BJ (cell line): ENCODE results near the gene FAM174B. TPM values are rescaled to one million over a fixed set of nuclear protein-coding genes. Genes with fewer than 3 reads are reported as not detected.

Experiments used
- CTCF ChIA-PET: fragments of 350-600 bp; formaldehyde crosslinking; extraction: SDS; loops from one replicate; lab custom pipeline; 2021; ENCODE audit warnings: antibody characterized with exemption, inconsistent platforms; lab: Yijun Ruan, JAX
- POLR2A ChIA-PET: fragments of 300-600 bp; sonication (Branson Sonifier 250); formaldehyde crosslinking; extraction: SDS; loops from one replicate; lab custom pipeline; 2021; ENCODE audit warnings: antibody characterized with exemption; lab: Charles Lee
- DNase-seq: peaks from one replicate; pipeline ENCODE4 v3.0.0-alpha.2; 2011; ENCODE audit warnings: low read depth
- H3K27me3 ChIP-seq: 2 replicates; pipeline ENCODE4 v1.6.0; 2011; ENCODE audit warnings: low read length; ENCODE audit not compliant: control insufficient read depth, insufficient read depth
- H3K36me3 ChIP-seq: 2 replicates; pipeline ENCODE4 v1.5.1; 2011; ENCODE audit warnings: low read length; ENCODE audit not compliant: control insufficient read depth, insufficient read depth
- H3K4me3 ChIP-seq: 2 replicates; pipeline ENCODE4 v1.5.1; 2011; ENCODE audit warnings: low read depth, mild to moderate bottlenecking, control low read depth, low read length
- CTCF ChIP-seq: IDR thresholded peaks from 2 replicates; pipeline ENCODE4 v1.5.1; 2011; ENCODE audit warnings: low read depth, mild to moderate bottlenecking, control low read depth, inconsistent platforms, low read length, moderate library complexity; ENCODE audit not compliant: insufficient read depth
- polyA plus RNA-seq: library from polyadenylated mRNA; depleted of rRNA; stranded (reverse); fragments of >200 nt; gene quantifications from 2 replicates; pipeline ENCODE4 v1.2.3, GENCODE V29; 2011

The FAM174B gene
- polyA plus RNA-seq, 1 experiment, result 5.1 TPM

GRCh38 chr15:92591275-92591674, 64.3 kb downstream of the FAM174B start:
- TF ChIP-seq CTCF, result no peak
- Histone ChIP-seq H3K36me3 (no peaks in the 10 kb centered on the region), H3K27me3 (no peaks in the 10 kb centered on the region), H3K4me3 (no peak overlapping the region)
- POLR2A ChIA-PET, result no interaction called here
- CTCF ChIA-PET, result no interaction called here
- no peak for DNase-seq

- no peak for TF ChIP-seq CTCF
- CTCF ChIA-PET, result no interaction called here
- POLR2A ChIA-PET, result no interaction called here
- no peak for DNase-seq
- Histone ChIP-seq H3K27me3 (no peaks in the 10 kb centered on the region; the same call in 1 of the 2 replicates), H3K36me3 (no peaks in the 10 kb centered on the region), H3K4me3 (no peak overlapping the region)
Measured at GRCh38 chr15:92586966-92587365, 68.6 kb downstream of the FAM174B start.

GRCh38 chr15:92586383-92586942, 69.1 kb downstream of the FAM174B start:
- no peak for TF ChIP-seq CTCF
- ChIA-PET CTCF (no interaction called here), POLR2A (no interaction called here)
- Histone ChIP-seq H3K36me3 (no peaks in the 10 kb centered on the region), H3K4me3 (no peak overlapping the region), H3K27me3 (no peaks in the 10 kb centered on the region; the same call in 1 of the 2 replicates)
- DNase-seq, result no peak

DNA sequence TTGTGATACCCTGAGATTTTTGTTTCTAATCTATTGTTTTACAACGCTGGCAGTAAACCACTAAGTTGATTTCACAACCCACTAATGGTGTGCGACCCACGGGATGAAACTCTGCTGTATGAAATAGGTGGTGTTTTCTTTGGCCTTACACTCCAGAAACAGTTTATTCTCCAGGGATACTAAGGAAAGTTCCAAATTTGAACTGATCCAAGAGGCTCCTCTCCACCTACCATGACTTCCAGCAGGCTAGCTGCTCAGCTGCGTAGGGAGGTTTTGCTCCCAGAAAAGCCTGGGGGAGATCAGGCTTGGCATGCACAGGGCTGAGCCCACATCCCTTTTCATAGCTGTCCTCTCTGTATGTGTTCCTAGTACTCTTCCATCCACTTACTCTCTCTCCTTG, 71.5 kb downstream of the FAM174B start:
- ChIA-PET CTCF (no interaction called here), POLR2A (no interaction called here)
- no peaks in the 10 kb centered on the region for H3K36me3 ChIP-seq
- TF ChIP-seq CTCF, result no peak
- no peak overlapping the region for H3K4me3 ChIP-seq
- DNase-seq, result no peak
- no peaks in the 10 kb centered on the region; the same call in 1 of the 2 replicates for H3K27me3 ChIP-seq

DNA sequence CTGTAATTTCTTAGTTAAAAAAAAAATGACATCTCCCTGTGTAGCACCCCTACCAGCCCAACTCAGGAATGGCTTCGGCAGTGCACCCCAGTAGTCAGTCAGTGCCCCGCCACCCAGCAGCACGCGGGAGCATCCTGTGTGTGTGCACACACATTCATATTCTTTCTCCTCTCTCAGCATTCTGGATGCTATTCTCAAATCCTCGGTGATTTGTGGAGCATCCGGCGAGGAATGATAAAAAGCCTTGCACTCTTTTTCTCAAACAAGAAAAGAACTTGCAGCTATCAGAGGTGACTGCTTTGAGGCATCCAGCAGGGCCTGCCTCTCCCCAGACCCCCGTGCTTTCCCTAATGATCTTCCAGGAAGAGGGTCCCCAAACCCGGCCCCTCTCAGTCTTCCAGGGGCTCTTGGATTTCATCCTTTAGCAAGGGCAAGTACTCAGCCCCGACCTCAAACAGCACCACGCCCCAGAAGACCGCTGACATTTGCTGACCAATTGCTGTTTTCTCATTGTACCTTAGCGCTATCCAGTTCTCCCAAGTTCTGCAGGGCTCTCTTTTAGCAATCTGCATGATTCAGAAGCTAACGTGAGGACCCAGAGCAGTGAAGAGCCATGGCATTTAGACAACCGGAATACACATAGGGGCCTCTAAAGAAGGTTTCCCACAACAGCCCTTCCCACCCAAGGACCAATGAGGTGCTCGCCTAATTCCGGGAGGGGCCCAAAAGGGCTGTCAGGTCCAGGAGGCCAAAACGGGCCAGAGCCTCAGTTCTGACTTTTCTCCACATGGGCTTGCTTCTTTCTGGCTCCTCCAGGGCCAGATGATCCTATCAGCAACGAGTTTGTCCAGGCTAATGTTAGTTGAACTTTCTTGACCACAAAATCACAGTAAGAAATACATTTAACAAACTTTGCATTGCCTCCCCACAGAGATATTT, 72.2 kb downstream of the FAM174B start:
- Histone ChIP-seq H3K4me3 (no peak overlapping the region), H3K36me3 (no peaks in the 10 kb centered on the region), H3K27me3 (no peaks in the 10 kb centered on the region; the same call in 1 of the 2 replicates)
- TF ChIP-seq CTCF, result no peak
- no peak for DNase-seq
- POLR2A ChIA-PET, result no interaction called here
- CTCF ChIA-PET, result no interaction called here
